GM23338 (cell line): ENCODE data around the gene SNHG17. TPM values are rescaled to one million over a fixed set of nuclear protein-coding genes. Genes with fewer than 3 reads are reported as not detected.

Experiments
- ATAC-seq: fragments of 200-7000 bp; cut with Tn5 transposase; 3 replicates; pipeline ENCODE4 v1.9.1; 2020
- DNase-seq: peaks from one replicate; pipeline ENCODE4 v3.0.0-alpha.2; 2015; ENCODE audit warnings: low spot score
- H2AFZ ChIP-seq: fragments of 200-600 bp; sonication (generic); 2 replicates; pipeline ENCODE4 v1.8.0; 2016; ENCODE audit warnings: antibody characterized with exemption, mild to moderate bottlenecking, moderate library complexity
- H3F3A ChIP-seq: fragments of 200-600 bp; sonication (generic); replicated peaks from 2 replicates; pipeline ENCODE4 v1.8.0; 2017; ENCODE audit warnings: antibody characterized with exemption, mixed run types, low read depth
- H3K27ac ChIP-seq: fragments of 200-600 bp; sonication (generic); 2 replicates; pipeline ENCODE4 v1.6.1; 2016; ENCODE audit warnings: low read depth
- H3K27me3 ChIP-seq: fragments of 200-600 bp; sonication (generic); 2 replicates; pipeline ENCODE4 v1.8.0; 2016; ENCODE audit warnings: mild to moderate bottlenecking, mixed run types, moderate library complexity; ENCODE audit not compliant: insufficient read depth
- H3K36me3 ChIP-seq: fragments of 200-600 bp; sonication (generic); 2 replicates; pipeline ENCODE4 v1.8.0; 2016; ENCODE audit warnings: mild to moderate bottlenecking; ENCODE audit not compliant: insufficient read depth
- H3K4me1 ChIP-seq: fragments of 200-600 bp; sonication (generic); 2 replicates; pipeline ENCODE4 v1.8.0; 2016; ENCODE audit warnings: mild to moderate bottlenecking, moderate library complexity; ENCODE audit not compliant: insufficient read depth
- H3K4me2 ChIP-seq: fragments of 200-600 bp; sonication (generic); 2 replicates; pipeline ENCODE4 v1.7.1; 2017; ENCODE audit warnings: mixed run types
- H3K4me3 ChIP-seq: fragments of 200-600 bp; sonication (generic); 2 replicates; pipeline ENCODE4 v1.6.1; 2016; ENCODE audit warnings: mixed run types
- H3K79me2 ChIP-seq: fragments of 200-600 bp; sonication (generic); replicated peaks from 2 replicates; pipeline ENCODE4 v1.8.0; 2017; ENCODE audit warnings: mild to moderate bottlenecking; ENCODE audit not compliant: insufficient read depth
- H3K9me2 ChIP-seq: fragments of 200-600 bp; sonication (generic); 2 replicates; pipeline ENCODE4 v1.8.0; 2017; ENCODE audit not compliant: insufficient read depth
- H4K20me1 ChIP-seq: fragments of 200-600 bp; sonication (generic); replicated peaks from 2 replicates; pipeline ENCODE4 v1.8.0; 2017; ENCODE audit warnings: mild to moderate bottlenecking; ENCODE audit not compliant: insufficient read depth
- H3K27ac Mint-ChIP-seq: 2 replicates; pipeline ENCODE4 v1.8.0; 2020; ENCODE audit warnings: inconsistent platforms, mild to moderate bottlenecking, moderate library complexity, mixed read lengths
- H3K27me3 Mint-ChIP-seq: 3 replicates; pipeline ENCODE4 v1.8.0; 2022; ENCODE audit warnings: low read depth, mild to moderate bottlenecking, moderate library complexity, mixed read lengths, inconsistent platforms; ENCODE audit not compliant: insufficient read depth, poor library complexity
- H3K36me3 Mint-ChIP-seq: 3 replicates; pipeline ENCODE4 v1.8.0; 2021; ENCODE audit warnings: low read depth, mild to moderate bottlenecking, inconsistent platforms, moderate library complexity, mixed read lengths
- H3K4me1 Mint-ChIP-seq: 3 replicates; pipeline ENCODE4 v1.8.0; 2020; ENCODE audit warnings: mild to moderate bottlenecking, inconsistent platforms, mixed read lengths
- H3K4me3 Mint-ChIP-seq: 3 replicates; pipeline ENCODE4 v1.8.0; 2021; ENCODE audit warnings: moderate library complexity, mild to moderate bottlenecking, inconsistent platforms, mixed read lengths
- H3K9me3 Mint-ChIP-seq: 3 replicates; pipeline ENCODE4 v1.8.0; 2020; ENCODE audit warnings: moderate library complexity, mild to moderate bottlenecking, inconsistent platforms, mixed read lengths
- CREB1 ChIP-seq: fragments of 250-450 bp; sonication (Bioruptor Pico); IDR thresholded peaks from 2 replicates; pipeline ENCODE4 v1.5.0; 2020; ENCODE audit warnings: low read depth, mild to moderate bottlenecking, moderate library complexity
- CTCF ChIP-seq, 2 experiments: fragments of 200-600 bp in 1 of 2; sonication (generic) in 1 of 2; conservative IDR thresholded peaks; 2 replicates each; pipeline versions ENCODE4 v1.5.1 to v1.6.1; 2016 to 2017; ENCODE audit warnings: antibody characterized with exemption in 2 of 2, low read depth in 2 of 2, mild to moderate bottlenecking in 2 of 2, moderate library complexity in 1 of 2
- EZH2phosphoT487 ChIP-seq: fragments of 200-600 bp; sonication (generic); IDR thresholded peaks from one replicate; pipeline ENCODE4 v1.8.1; 2018; ENCODE audit warnings: antibody characterized with exemption; ENCODE audit not compliant: unreplicated experiment
- NANOG ChIP-seq: IDR thresholded peaks from 2 replicates; pipeline ENCODE4 v1.6.1; 2016; ENCODE audit warnings: antibody characterized with exemption, borderline replicate concordance
- POLR2AphosphoS5 ChIP-seq: IDR thresholded peaks from 2 replicates; pipeline ENCODE4 v1.6.1; 2016; ENCODE audit warnings: antibody characterized with exemption, low read depth
- STAT1 ChIP-seq: IDR thresholded peaks from one replicate; pipeline ENCODE4 v1.6.1; 2016; ENCODE audit warnings: antibody characterized with exemption; ENCODE audit not compliant: unreplicated experiment
- ZNF114 ChIP-seq: fragments of 250-450 bp; sonication (Bioruptor Pico); IDR thresholded peaks from 2 replicates; pipeline ENCODE4 v1.5.0; 2020; ENCODE audit warnings: mild to moderate bottlenecking, moderate library complexity
- ZNF331 ChIP-seq: fragments of 250-450 bp; sonication (Bioruptor Pico); IDR thresholded peaks from 2 replicates; pipeline ENCODE4 v1.5.0; 2020; ENCODE audit warnings: low read depth, mild to moderate bottlenecking, moderate library complexity
- polyA plus RNA-seq: library from polyadenylated mRNA; unstranded; fragments of >200 nt; fragmentation: Nextera tagmentation; extraction: Ambion mirVana; gene quantifications from 2 replicates; pipeline ENCODE4 v1.2.1, GENCODE V29; 2016
- total RNA-seq: library from RNA; depleted of rRNA; stranded (reverse); fragments of >200 nt; shearing (Covaris generic); gene quantifications from 2 replicates; pipeline ENCODE4 v1.2.3, GENCODE V29; 2014
- TF ChIP-seq, protein P1 (sequence below): fragments of 250-450 bp; sonication (Bioruptor Pico); IDR thresholded peaks from 2 replicates; pipeline ENCODE4 v1.5.0; 2020; ENCODE audit warnings: mild to moderate bottlenecking, moderate library complexity
- TF ChIP-seq, protein P2 (sequence below): IDR thresholded peaks from 2 replicates; pipeline ENCODE4 v1.6.1; 2016; ENCODE audit warnings: antibody characterized with exemption

The SNHG17 gene
- total and polyA plus RNA-seq, 2 experiments from 2014 or later, result 25.4 to 76.1 TPM

- TF ChIP-seq, protein P1, sequence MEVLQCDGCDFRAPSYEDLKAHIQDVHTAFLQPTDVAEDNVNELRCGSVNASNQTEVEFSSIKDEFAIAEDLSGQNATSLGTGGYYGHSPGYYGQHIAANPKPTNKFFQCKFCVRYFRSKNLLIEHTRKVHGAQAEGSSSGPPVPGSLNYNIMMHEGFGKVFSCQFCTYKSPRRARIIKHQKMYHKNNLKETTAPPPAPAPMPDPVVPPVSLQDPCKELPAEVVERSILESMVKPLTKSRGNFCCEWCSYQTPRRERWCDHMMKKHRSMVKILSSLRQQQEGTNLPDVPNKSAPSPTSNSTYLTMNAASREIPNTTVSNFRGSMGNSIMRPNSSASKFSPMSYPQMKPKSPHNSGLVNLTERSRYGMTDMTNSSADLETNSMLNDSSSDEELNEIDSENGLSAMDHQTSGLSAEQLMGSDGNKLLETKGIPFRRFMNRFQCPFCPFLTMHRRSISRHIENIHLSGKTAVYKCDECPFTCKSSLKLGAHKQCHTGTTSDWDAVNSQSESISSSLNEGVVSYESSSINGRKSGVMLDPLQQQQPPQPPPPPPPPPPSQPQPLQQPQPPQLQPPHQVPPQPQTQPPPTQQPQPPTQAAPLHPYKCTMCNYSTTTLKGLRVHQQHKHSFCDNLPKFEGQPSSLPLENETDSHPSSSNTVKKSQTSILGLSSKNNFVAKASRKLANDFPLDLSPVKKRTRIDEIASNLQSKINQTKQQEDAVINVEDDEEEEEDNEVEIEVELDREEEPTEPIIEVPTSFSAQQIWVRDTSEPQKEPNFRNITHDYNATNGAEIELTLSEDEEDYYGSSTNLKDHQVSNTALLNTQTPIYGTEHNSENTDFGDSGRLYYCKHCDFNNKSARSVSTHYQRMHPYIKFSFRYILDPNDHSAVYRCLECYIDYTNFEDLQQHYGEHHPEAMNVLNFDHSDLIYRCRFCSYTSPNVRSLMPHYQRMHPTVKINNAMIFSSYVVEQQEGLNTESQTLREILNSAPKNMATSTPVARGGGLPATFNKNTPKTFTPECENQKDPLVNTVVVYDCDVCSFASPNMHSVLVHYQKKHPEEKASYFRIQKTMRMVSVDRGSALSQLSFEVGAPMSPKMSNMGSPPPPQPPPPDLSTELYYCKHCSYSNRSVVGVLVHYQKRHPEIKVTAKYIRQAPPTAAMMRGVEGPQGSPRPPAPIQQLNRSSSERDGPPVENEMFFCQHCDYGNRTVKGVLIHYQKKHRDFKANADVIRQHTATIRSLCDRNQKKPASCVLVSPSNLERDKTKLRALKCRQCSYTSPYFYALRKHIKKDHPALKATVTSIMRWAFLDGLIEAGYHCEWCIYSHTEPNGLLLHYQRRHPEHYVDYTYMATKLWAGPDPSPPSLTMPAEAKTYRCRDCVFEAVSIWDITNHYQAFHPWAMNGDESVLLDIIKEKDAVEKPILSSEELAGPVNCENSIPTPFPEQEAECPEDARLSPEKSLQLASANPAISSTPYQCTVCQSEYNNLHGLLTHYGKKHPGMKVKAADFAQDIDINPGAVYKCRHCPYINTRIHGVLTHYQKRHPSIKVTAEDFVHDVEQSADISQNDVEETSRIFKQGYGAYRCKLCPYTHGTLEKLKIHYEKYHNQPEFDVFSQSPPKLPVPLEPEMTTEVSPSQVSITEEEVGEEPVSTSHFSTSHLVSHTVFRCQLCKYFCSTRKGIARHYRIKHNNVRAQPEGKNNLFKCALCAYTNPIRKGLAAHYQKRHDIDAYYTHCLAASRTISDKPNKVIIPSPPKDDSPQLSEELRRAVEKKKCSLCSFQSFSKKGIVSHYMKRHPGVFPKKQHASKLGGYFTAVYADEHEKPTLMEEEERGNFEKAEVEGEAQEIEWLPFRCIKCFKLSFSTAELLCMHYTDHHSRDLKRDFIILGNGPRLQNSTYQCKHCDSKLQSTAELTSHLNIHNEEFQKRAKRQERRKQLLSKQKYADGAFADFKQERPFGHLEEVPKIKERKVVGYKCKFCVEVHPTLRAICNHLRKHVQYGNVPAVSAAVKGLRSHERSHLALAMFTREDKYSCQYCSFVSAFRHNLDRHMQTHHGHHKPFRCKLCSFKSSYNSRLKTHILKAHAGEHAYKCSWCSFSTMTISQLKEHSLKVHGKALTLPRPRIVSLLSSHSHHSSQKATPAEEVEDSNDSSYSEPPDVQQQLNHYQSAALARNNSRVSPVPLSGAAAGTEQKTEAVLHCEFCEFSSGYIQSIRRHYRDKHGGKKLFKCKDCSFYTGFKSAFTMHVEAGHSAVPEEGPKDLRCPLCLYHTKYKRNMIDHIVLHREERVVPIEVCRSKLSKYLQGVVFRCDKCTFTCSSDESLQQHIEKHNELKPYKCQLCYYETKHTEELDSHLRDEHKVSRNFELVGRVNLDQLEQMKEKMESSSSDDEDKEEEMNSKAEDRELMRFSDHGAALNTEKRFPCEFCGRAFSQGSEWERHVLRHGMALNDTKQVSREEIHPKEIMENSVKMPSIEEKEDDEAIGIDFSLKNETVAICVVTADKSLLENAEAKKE (CRISPR knock-in tag), result no peak
- TF ChIP-seq NANOG, result no peak
- TF ChIP-seq STAT1, result no peak
- no peak for TF ChIP-seq POLR2AphosphoS5
- TF ChIP-seq, protein P2, sequence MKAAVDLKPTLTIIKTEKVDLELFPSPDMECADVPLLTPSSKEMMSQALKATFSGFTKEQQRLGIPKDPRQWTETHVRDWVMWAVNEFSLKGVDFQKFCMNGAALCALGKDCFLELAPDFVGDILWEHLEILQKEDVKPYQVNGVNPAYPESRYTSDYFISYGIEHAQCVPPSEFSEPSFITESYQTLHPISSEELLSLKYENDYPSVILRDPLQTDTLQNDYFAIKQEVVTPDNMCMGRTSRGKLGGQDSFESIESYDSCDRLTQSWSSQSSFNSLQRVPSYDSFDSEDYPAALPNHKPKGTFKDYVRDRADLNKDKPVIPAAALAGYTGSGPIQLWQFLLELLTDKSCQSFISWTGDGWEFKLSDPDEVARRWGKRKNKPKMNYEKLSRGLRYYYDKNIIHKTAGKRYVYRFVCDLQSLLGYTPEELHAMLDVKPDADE, result no peak
- TF ChIP-seq CREB1 (CRISPR knock-in tag), result no peak
- no peak for TF ChIP-seq ZNF114 (CRISPR knock-in tag)
Measured at GRCh38 chr20:38373898-38374297, 61.2 kb downstream of the SNHG17 start (continued).

- no peak overlapping the region for H3K27ac ChIP-seq
- Mint-ChIP-seq H3K27ac (no peak overlapping the region), H3K4me1 (peaks cover 7% of the 10 kb centered on the region; the same call in 2 of the 3 replicates), H3K4me3 (no peak overlapping the region), H3K9me3 (peaks cover 9% of the 10 kb centered on the region), H3K36me3 (peaks cover 5% of the 10 kb centered on the region; the same call in 1 of the 3 replicates), H3K27me3 (peaks cover 6% of the 10 kb centered on the region)
- ATAC-seq (no peak), DNase-seq (no peak)
- no peaks in the 10 kb centered on the region for H3K27me3 ChIP-seq
- H3K4me1 ChIP-seq, result no peaks in the 10 kb centered on the region
- no peaks in the 10 kb centered on the region for H3F3A ChIP-seq
- H3K4me2 ChIP-seq, result no peak overlapping the region
- H2AFZ ChIP-seq, result peak overlapping the region; percentile 47; the same call in 1 of the 2 replicates
- 0 out of 2 replicates have a peak, but pooled peaks cover 2% of the 10 kb centered on the region for H3K9me2 ChIP-seq
- H3K36me3 ChIP-seq, result no peaks in the 10 kb centered on the region
- H3K79me2 ChIP-seq, result no peaks in the 10 kb centered on the region
- H4K20me1 ChIP-seq, result no peaks in the 10 kb centered on the region
- H3K4me3 ChIP-seq, result no peak overlapping the region
- TF ChIP-seq CTCF (conservative IDR thresholded peaks at IDR 0.05; ENCODE audit: low read depth in 2 of 2), result no peak
- no peak for TF ChIP-seq CREB1 (CRISPR knock-in tag)
- TF ChIP-seq EZH2phosphoT487, result no peak
- TF ChIP-seq STAT1, result no peak
- no peak for TF ChIP-seq POLR2AphosphoS5
- TF ChIP-seq, protein P2, result no peak
- TF ChIP-seq NANOG, result no peak
- no peak for TF ChIP-seq ZNF331
Measured at GRCh38 chr20:38373231-38373867, 61.8 kb downstream of the SNHG17 start.
